ENCODE data around the gene OMP.

GRCh38 chr11:77102246-77103210 lies at the start of gene OMP:
- TF ChIP-seq CTCF (IDR thresholded peaks at IDR 0.05) = no peak
- TF ChIP-seq POLR2A (IDR thresholded peaks at IDR 0.05) = no peak

Data from body of pancreas (tissue), 4 donors.